ENCODE measurements around the gene SLC34A3.

Gene SLC34A3

DNA sequence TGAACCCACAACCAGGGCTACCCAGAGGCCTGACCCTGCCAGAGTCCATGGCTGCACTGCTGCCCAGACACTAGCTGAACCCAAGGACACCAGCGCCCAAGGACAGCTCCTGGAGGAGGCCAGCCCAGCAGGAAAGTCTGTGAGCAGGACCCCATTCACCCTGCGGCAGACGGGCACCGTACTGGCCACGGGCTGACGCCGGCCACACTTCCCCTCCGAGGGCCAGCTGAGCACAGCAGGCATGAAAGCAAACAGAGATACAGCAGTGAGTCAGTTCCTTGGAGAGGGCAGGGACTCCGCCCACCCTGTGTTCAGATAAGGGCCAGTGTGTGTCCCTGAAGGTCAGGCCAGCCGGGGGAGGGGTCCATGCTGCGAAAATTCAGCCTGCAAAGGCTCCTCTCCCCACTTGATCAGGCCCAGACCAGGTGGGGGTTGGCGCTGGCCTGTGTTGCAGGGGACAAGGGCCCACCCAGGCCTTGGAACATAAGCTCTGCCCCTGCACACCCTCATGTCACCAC lies 11.9 kb upstream of the SLC34A3 start:
- DNase-seq, result no peak

DNA sequence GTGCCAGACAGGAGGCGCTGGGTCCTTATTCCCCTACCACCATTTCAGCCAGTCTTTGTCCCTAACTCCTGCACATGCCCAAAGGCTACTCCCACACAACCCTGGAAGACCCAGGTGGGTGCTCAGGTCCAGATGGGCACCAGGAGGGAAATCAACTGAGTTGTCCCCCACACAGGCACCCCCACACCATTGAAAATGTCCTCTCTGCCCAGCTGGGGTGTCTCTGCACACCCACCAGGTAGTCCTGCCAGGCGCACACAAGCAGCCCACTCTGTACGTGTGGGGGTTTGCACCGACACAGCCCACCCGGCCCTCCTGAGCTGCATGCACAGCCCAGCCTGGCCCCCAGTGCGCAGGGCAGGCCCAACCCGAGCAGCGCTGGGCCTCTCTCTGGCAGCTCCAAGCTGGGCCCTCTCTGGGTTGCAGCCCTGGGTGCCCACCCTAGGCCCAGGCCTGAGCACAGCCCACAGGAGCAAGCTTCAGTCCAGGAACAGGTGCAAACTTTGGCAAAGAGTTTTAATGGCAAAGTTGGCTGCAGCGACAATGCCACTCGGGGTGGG lies 10.9 kb upstream of the SLC34A3 start:
- DNase-seq, result no peak

DNA sequence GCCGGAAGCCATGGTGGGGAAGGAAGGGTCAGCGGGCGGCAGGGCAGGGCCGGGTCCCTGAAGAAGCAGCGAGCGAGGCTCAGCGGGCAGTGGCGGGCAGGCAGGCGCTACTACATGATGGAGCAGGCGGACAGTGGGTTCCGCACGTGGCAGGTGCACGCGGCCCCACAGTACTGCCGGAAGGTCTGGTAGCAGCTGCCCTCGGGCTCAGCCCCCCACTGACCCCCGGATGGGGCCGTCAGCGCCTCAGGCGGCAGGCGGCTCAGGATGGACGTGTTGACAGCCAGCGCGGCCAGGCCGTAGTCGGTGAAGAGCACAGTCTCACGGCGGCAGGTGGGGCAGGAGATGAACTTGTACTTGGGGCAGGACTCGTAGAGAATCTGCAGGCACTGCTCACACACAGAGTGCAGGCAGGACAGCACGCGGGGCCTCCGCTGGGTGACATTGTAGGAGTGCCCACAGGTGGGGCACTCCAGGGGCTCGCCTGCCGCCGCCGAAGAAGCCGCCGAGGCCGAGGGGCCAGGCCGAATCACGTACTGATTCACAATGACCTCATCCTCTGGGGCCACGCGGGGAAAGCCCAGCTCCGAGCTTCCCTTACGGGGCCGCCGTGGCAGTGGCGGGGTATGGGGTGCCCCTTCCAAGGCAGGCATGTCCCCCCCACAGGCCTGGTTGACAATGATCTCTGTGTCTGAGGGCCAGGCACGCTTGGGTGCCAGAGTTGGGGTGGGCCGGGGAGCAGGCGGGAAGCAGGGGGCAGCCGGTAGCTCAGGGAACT lies 10.2 kb upstream of the SLC34A3 start:
- DNase-seq, result no peak

DNA sequence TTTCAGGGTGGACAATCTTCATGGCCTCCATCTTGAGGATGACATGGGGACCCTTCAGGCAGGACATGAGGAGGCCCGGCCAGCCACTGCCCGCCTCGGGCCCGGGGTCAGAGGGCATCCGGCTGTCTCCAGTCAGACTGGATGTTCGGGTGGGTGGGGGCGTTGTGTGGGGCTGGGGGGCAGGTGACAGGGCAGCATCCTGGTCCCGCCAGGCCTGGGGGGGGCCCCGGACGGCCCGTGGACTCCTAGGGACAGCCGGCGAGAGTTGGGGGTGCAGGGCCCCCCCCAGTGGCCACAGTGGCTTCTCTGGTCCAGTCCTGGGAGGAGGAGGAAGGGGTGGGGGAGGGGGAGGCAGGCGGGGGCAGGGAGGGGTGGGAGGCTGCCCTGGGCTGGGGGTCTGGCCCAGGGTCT lies 9.6 kb upstream of the SLC34A3 start:
- no peak for DNase-seq

DNA sequence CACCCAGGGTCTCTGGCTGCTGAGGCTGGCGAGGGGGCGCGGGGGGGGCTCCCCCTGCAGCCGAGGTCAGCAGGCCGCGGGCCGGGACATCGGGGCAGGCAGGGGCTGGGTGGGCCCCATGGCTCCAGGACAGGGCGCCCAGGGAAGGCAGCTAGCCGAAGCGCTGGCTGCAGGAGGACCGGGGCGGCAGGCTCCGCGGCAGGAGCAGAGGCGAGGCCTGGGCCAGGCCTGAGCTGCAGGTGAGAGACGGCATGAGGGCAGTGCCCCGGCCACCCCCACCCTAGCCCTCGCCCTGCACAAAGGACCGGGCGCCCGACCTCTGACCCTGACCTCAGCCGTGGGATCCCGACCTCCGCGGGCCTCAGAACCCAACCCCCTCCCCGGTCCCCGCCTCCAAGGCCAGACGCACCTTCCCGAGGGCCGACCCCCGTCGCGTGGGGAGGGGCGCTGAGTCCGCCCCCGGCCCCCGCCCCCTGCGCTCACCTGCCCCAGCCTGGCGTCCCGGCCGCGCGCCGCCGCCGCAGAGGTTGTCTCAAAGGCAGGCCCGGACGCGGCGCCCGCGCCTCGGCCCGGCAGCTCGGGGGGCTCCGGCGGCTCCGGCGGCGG lies 9.1 kb upstream of the SLC34A3 start:
- no peak for DNase-seq

DNA sequence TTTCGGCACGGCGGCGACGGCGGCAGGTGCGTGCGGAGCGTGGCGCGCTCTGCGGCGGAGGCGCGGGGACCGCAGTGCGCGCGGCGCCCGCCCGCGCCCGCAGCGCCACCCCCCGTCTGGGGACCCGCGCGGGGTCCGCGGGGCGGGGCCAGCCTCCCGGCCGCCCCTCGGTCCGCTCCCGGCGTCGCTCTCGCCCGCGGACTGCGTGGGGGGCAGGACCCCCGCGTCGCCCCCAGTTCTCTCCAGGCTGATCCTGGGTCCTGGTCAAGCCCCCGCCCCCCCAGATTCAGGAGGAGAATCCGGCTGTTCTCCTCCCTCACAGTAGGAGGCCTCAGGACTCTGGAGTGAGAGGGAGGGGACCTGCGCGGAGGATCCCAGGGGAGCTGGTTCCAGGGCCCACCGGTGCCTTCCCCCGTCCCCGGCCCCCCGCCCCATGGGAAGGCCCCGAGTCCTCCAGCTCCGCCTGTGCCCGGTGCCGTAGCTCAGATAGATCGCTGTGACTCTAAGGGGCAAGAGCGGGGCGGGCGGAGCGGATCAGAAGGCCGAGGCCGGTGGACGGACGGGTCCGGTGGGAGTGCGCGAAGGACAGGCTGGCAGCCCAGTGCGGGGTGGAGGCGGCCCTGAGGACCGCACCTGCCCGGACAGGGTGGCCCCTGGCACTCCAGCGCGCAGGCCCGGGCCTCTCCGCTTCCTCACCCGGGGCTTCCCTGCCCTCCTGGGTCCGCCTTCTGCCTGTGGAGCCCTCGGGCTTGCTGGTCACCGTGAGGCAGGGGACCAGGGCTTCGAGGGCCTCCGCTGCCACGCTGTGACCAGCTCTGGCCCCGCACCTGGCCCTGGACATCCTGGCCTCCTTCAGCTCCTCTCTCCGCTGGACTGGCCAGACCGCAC lies 8.3 kb upstream of the SLC34A3 start, which contains the start of gene RNF208:
Gene RNF208, minus strand, starts transcription at position 51 of the 888 bp plus-strand sequence. CDS start 1,028 bp downstream, outside the sequence.
- DNase-seq, result no peak

DNA sequence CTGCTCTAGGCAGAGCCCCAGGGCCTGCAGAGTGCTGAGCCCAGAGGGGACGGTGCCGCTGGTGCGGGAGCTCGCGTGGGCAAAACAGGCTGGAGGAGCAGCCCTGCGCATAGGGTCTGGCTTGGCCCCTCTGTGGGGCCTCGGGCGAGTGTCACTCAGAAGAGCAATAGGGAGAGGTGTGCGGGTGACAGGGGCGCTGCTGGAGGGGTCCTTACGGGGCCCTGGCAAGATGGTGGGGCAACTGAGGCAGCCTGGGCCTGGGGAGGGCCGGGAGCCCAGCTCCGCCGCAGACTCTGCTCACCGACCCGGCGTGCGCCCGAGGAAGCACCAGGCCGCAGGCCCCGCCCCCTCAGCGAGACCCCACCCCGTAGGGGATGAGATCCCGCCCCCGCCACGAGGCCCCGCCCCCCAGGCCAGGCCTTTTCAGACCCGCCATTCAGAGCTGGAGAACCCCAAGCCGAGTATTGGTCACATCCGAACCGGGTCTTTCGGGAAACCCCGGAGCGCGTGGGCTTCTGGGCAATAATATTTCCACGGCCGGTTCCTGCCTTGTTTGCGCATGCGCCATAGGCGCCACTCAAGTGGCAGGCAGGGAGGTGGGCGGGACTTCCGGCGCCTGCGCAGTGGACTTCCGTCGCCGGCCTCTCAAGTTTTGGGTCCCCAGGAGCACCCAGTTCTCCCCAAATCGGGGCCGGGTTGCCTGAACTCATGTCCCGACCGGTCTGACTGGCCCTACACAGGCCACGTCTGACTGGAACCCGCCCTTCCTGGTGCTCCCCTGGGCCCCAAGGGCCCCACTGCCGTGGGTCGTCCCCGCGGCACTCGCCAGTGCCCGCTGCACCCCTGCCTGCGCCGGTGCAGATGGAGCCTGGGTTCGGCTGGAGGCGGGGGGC lies 7.4 kb upstream of the SLC34A3 start:
- DNase-seq, result peak; percentile 99

DNA sequence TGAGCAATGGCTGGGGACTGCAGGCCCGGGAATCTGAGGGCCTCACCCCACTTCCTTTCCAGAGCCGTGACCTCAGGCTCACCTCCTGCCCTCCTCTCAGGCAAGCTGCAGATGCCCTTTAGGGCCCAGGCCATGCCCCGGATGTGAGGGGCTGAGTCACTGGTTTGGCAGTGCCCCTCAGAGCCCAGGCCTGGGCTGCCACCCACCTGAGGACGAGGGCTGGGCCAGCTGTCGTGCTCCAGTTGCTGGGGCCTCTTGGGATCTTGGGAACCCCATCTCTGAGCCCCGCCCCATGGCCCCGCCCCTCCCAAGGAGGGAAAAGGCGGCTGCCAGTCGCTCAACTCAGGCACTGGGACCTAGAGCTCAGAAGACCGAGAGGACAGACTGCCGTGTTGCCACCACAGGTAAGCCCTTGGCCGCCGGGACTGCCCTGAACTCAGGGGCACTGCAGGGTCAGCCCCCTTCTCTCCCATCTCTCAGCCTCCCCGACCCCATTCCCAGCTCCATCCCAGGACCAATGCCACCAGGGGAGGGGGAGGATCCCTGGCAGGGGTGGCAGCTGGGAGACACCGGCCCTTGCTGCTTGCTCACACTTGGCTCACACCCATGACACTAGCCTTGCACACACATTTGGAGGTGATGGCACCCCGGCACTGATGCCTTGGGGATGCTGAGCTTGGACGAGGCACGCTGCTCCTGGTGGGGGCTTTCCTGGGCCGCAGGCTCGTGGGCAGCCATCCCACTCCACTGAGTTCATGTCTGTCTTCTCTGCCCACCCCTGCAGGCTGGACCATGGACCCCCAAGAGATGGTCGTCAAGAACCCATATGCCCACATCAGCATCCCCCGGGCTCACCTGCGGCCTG lies 5.6 kb upstream of the SLC34A3 start, which contains the start of gene CYSRT1:
Gene CYSRT1, plus strand, starts transcription at position 345 of the 865 bp plus-strand sequence. Its CDS starts 448 bp downstream, at position 793.
- no peak for DNase-seq

DNA sequence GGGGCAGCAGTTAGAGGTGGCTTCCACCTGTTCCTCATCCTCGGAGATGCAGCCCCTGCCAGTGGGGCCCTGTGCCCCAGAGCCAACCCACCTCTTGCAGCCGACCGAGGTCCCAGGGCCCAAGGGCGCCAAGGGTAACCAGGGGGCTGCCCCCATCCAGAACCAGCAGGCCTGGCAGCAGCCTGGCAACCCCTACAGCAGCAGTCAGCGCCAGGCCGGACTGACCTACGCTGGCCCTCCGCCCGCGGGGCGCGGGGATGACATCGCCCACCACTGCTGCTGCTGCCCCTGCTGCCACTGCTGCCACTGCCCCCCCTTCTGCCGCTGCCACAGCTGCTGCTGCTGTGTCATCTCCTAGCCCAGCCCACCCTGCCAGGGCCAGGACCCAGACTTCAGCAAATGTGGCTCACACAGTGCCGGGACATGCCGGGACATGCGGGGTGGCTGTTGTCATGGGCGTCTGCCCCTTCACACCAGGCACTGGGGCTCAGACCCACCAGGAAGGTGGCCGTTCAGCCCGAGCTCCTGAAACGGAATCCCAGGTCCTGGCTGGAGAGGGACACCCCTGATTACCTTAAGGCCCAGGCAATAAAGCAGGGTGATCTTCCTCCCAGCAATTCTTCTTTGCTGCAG lies 4.9 kb upstream of the SLC34A3 start:
- no peak for DNase-seq

DNA sequence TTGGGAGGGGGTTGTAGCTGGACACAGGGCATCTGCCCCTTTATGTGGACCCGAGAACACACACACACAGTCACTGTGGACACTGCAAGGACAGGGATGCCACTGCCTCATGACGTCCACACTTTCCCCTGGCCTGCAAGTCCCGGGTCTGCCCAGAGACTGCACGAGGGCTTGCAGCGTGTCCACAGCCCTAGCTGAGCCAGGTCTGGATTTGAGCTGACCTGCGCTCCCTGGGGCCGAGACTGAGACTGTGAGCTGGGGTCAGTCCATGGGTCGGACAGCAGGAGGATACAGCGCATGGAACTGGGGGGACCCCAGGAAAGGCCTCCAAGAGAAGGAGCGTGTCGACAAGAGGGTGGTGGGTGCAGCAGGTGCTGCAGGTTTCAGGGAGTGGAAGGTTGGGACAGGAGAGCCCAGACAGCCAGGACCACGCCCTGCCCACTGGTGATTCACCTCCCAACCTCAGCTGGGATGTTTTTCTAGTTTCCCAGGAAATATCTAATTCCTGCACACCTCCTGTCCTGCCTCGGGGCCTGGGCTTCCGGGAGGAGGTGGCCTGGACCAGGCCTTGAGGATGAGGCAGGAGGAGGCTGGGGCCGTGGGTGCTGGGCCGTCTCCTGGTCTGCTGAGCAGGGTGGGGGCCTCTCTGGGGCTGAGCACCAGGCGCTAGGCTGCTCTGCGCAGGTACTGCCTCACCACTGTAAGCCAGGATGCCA lies 4.2 kb upstream of the SLC34A3 start:
- no peak for DNase-seq

DNA sequence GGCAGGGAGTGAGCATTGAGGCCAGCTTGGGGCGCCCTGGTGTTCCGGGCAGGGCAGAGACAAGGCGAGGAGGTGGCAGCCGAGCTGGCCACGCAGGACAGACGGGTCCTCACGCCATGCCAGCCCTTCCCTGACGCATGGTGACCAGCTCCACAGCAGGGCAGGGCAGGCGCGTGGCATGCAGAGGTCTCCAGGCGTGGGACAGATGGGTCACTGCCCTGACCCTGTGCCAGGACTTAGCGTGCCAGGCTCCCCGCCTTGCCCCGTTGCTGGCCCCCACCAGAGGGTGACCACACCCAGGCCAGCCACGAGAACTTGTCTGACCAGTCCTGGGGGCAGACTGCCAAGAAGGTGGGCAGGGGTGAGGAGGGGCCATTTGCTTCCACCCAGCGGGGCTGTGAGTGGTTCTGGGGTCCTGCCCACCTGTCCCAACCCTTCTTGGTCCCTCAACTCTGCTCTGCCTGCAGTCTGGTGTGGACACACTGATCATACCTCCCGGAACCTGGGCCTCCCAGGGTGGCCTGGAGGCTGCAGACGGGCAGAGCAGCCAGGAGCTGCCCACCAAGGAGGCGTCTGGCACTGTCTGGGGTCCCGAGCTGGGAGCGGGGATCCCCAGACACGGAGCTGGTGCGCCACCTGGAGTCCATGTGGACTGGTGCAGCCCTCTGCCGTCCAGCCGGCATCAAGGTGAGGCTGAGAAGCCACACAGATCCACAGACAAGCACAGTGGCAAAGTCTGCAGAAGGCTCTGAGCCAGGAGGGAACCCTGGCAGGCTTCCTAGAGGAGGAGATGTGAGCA lies 3.4 kb upstream of the SLC34A3 start, which contains the start of gene RNF224:
Gene RNF224, plus strand, starts transcription at position 449 of the 799 bp plus-strand sequence. CDS start 834 bp downstream, outside the sequence.
- DNase-seq, result peak; percentile 74

DNA sequence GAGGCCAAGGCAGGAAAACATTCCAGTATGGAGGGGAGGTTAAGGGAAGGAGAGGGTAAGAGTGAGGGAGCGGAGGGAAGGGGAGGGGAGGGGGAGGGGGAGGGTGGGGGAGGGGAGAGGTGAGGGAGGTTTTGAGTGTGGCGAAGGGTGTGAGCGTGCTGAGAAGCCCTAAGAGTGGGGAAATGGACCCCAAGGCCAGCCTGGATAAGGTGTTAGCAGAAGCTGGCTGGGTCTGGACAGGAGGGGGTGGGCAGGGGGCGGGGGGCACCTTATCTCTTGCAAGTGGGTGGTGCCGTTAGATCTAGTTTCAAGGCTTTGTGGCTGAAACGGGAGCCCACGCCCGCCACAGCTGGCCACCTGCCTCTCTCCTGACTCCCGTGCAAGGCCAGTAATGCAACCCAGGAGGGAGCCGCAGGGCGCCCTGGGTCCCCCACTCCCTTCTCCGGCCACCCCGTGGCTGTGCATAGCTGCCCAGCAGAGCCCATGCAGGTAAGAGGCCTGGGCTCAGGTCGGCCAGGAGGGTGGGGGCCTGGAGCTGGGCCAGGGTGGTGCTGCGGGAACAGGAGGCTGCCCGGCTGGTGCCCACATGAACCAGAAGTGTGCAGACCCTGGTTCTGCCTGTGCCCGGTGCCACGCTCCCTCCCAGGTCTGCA lies 2.7 kb upstream of the SLC34A3 start:
- DNase-seq, result no peak

DNA sequence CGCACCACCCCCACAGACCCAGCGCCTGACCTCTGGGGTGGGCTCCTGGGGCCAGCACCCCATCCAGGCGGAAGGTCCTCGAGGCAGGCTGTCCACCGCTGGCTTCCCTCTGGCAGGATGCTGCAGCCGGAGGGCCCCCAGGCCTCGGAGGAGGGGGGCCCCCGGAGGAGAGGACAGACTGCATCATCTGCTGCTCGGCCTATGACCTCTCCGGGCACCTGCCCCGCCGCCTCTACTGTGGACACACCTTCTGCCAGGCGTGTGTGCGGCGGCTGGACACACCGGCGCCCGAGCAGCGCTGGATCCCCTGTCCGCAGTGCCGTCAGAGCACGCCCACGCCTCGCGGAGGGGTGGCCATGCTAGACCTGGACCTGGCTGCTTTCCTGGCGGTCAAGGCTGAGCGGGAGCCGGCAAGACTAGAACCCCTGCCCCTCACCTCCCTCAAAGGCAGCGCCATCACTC lies 2.2 kb upstream of the SLC34A3 start:
- DNase-seq, result no peak

DNA sequence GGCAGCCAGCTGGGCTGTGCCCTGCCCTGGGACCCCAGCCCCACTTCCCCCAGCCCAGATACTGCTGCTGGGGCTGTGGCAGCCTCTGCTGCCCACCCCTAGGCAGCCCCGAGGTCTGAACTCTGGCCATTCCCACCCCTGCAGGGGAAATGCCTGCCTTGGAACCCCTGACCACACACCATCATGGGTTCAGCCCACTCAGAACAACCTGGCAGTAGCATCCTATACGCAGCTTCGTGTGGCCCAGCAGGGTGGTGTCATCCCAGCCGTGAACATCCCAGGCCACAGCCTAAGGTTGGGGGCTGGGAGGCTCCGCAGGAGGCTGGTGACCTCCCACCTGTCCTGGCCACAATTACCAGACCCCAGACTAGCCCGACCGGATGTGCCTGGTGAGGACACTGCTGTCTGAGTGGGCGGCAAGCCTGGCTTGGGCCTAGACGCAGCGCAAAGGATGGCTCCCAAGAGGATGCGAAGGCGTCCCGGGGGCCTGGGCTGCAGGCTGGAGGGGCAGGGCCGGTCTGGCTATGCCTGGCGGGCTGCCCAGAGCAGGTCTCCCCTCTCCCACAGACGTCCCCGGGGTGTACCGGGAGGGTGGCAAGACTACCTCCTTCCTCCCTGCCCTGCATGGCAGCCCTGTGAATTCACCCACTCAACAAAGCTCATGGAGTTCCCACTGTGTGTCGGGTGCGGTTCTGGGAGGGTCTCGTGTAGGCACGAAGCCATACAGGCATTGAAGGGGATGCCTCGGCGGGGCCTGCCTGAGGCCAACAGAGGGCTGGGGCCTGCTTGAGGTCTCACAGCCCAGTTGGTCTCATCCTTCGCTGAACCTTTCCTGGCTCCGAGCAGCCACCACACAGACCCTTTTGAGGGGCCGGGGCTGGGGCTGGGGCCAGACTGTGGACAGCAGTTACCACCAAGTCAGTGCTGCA lies 1.5 kb upstream of the SLC34A3 start:
- no peak for DNase-seq

DNA sequence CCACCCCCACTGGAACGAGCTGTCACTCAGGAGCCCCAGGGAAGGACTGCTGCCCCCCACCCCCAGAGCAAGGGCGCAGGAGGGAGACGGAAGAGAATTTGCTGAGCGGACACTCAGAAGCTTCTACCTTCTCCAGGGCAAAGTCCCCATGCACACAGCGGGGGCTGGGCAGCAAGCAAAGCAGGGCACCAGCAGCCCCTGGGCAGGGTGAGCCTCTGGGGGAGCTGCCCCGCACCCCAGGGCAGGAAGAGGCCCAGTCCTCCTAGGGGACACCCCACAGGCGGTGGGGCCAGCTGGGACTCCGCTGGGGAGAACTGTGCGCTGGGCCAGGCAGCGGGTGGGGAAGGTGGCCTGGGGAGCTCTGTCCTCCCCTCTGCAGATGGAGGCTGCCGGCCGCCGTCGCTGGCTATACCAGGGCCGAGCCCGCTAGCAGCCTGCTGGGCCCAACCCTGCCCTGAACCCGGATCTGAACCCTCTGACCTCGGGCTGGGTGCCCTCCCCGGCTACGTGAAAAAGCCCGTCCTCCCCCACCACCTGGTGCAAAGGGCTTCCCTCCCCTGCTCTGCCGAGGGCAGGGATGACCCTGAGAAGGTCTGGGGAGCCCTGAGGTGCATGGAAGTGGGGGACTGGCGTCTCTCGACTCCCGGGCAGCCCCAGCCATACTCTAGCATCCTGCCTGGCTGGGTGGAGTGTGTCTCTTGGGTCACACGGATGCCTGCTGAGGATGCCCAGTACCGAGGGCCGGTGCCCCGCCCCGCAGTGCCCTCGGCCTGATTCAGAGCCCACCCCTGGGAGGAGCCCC lies 597 bp upstream of the SLC34A3 start:
- DNase-seq, result no peak
